HEK293T (cell line): Measurements from ENCODE around the gene SIRPD.
"Not testable (repeated sequence)": the region's sequence is repeated elsewhere in the genome, so short reads cannot be mapped to it uniquely, and the experiment has no call there.

ENCODE experiments used
- ARNT ChIP-seq: fragments of 450-650 bp; IDR thresholded peaks from 2 replicates; pipeline ENCODE4 v1.6.1; 2017; ENCODE audit warnings: mild to moderate bottlenecking
- BHLHE40 ChIP-seq: fragments of 450-650 bp; IDR thresholded peaks from 2 replicates; pipeline ENCODE4 v1.6.1; 2016; ENCODE audit warnings: mild to moderate bottlenecking, moderate library complexity, borderline replicate concordance
- ELF4 ChIP-seq: fragments of 450-650 bp; IDR thresholded peaks from 2 replicates; pipeline ENCODE4 v1.6.1; 2017; ENCODE audit warnings: antibody characterized with exemption
- FOXA1 ChIP-seq: fragments of 450-650 bp; IDR thresholded peaks from 2 replicates; pipeline ENCODE4 v1.6.1; 2016; ENCODE audit warnings: mild to moderate bottlenecking
- FOXK2 ChIP-seq: fragments of 450-650 bp; IDR thresholded peaks from 2 replicates; pipeline ENCODE4 v1.6.1; 2016; ENCODE audit warnings: mild to moderate bottlenecking
- FOXM1 ChIP-seq: fragments of 450-650 bp; IDR thresholded peaks from 2 replicates; pipeline ENCODE4 v1.6.1; 2017; ENCODE audit warnings: mild to moderate bottlenecking, borderline replicate concordance
- L3MBTL2 ChIP-seq: fragments of 450-650 bp; conservative IDR thresholded peaks from 2 replicates; pipeline ENCODE4 v1.6.1; 2016; ENCODE audit warnings: mild to moderate bottlenecking
- NFRKB ChIP-seq: fragments of 450-650 bp; IDR thresholded peaks from 2 replicates; pipeline ENCODE4 v1.6.1; 2016; ENCODE audit warnings: mild to moderate bottlenecking, moderate library complexity
- SP1 ChIP-seq: fragments of 450-650 bp; IDR thresholded peaks from 2 replicates; pipeline ENCODE4 v1.6.1; 2017
- ZNF384 ChIP-seq: fragments of 450-650 bp; IDR thresholded peaks from 2 replicates; pipeline ENCODE4 v1.6.1; 2016
- TF ChIP-seq, protein P1 (sequence below): fragments of 450-650 bp; IDR thresholded peaks from 2 replicates; pipeline ENCODE4 v1.6.1; 2016

DNA sequence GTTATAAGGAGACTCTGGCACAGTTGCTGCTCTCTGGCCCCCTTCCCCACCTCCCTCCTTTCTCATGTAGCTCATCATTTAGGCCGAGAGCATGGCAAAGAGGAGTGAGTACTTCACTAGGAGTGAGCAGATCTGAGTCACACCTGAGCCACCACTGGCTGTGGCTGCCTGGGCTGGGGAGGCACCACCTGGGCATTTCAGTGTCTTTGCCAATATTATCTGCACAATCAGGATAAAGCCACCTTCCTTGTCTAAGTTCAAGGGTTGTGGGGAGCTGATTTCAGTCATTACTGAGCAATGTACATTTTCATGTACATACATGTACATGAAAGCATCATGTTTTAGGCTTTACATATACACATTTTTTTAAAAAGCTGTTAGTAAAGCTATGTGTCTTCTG, 18.5 kb upstream of the SIRPD start:
- not testable (repeated sequence) for TF ChIP-seq ZNF384, NFRKB, FOXK2, FOXM1, ELF4, SP1, BHLHE40, FOXA1, L3MBTL2, ARNT
- TF ChIP-seq, protein P1, sequence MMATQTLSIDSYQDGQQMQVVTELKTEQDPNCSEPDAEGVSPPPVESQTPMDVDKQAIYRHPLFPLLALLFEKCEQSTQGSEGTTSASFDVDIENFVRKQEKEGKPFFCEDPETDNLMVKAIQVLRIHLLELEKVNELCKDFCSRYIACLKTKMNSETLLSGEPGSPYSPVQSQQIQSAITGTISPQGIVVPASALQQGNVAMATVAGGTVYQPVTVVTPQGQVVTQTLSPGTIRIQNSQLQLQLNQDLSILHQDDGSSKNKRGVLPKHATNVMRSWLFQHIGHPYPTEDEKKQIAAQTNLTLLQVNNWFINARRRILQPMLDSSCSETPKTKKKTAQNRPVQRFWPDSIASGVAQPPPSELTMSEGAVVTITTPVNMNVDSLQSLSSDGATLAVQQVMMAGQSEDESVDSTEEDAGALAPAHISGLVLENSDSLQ = not testable (repeated sequence)
